HT1080 (cell line): ENCODE data around the gene METTL22. TPM values are rescaled to one million over a fixed set of nuclear protein-coding genes. Genes with fewer than 3 reads are reported as not detected.

ENCODE experiments used
- DNase-seq: peaks from one replicate; pipeline ENCODE4 v3.0.0-alpha.2; 2015; ENCODE audit warnings: low read depth
- small RNA-seq: library from RNA; depleted of rRNA; stranded (forward); fragments of <200 nt; gene quantifications from one replicate; pipeline ENCODE3, GENCODE V24; 2014
- total RNA-seq: library from RNA; depleted of rRNA; stranded (reverse); fragments of >200 nt; shearing (Covaris generic); gene quantifications from 2 replicates; pipeline ENCODE4 v1.2.3, GENCODE V29; 2014; rRNA removed

METTL22 gene
- total RNA-seq, 1 experiment from 2014 or later, result 17.0 TPM

GRCh38 chr16:8686879-8687278 lies 65.4 kb downstream of the METTL22 start:
- no peak for DNase-seq

GRCh38 chr16:8689686-8690085 lies 68.2 kb downstream of the METTL22 start:
- no peak for DNase-seq

DNA sequence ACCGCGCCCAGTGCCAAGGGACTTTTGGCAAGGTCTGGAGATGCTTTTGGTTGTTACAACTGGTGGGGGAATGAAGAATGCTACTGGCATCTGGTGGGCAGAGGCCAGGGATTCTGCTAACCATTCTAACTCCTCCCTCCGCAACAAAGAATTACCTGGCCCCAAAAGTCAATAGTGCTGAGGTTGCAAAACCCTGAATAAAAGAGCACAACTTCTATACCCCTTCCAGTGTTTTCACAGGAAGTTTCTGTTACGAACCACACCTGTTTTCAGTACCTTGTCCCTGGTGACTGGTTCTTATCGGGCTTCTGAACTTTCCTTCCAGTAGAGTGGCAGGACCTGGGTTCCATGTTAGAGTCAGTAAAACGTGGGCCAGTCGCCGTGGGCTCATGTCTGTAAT lies 70.2 kb downstream of the METTL22 start:
- no peak for DNase-seq

GRCh38 chr16:8694795-8695728 lies 73.6 kb downstream of the METTL22 start:
- no peak for DNase-seq

- DNase-seq, result no peak
These were observed 75.4 kb downstream of the METTL22 start for GRCh38 chr16:8696880-8697279.

- DNase-seq, result no peak
These were observed 76.5 kb downstream of the METTL22 start for GRCh38 chr16:8697965-8698364.

Small RNA genes within 50 kb of the gene (small RNA-seq; reads per million reads assigned to genes)
- not detected for gene RN7SL743P

Other genes with a start within 250 kb of the METTL22 start
- gene TMEM114, start 31.2 kb upstream of the METTL22 start, total RNA-seq, result not detected in 2 replicates
- not detected in 2 replicates for gene ABAT, start 52.9 kb downstream of the METTL22 start, total RNA-seq
- gene TMEM186, start 175.9 kb downstream of the METTL22 start, total RNA-seq, result 8.7 and 10.3 TPM in 2 replicates
- gene PMM2, start 176.1 kb downstream of the METTL22 start, total RNA-seq, result 46.9 and 61.5 TPM in 2 replicates
- gene CARHSP1, start 247.3 kb downstream of the METTL22 start, total RNA-seq, result 114 and 126 TPM in 2 replicates